NCI-H82 treated with DMSO at 0.1 percent for 48 hours (cell line): ENCODE measurements around the gene CGRRF1.

Source experiments
- DNase-seq: peaks from one replicate; lab custom pipeline; 2025; ENCODE audit not compliant: unreplicated experiment; lab: John Stamatoyannopoulos, UW

The CGRRF1 gene

DNA sequence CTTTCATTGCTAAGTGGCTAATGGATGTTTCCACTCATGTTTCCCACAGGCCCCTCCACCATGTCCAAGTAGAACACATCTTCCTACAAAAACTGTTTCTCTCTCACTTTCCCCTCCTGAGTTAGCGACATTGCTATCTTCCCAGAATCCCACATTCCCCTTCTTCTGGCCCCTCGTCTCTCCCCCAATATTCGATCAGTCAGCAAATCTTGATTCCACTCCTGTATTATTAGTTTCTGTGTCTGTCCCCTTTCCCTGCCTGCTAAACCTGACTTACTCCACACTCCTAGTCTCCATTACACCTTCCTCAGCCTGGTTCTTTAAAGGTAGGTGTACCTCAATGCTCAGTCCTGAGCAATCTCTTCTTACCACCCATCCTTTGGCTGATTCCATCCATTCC is 37.9 kb downstream of the CGRRF1 start:
- DNase-seq = no peak

DNA sequence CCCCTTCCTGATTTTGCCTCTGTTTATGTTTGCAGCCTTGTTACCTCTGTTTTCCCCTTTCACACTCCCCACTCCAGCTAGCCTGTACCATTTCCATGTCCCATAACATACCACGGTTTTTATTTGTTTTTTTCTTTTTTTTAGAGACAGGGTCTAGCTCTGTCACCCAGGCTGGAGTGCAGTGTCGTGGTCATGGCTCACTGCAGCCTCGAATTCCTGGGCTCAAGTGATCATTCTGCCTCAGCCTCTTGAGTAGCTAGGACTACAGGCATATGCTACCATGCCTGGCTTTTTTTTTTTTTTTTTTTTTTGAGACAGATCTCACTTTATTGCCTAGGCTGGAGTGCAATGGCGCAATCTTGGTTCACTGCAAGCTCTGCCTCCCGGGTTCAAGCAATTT is 38.8 kb downstream of the CGRRF1 start:
- DNase-seq = no peak

DNA sequence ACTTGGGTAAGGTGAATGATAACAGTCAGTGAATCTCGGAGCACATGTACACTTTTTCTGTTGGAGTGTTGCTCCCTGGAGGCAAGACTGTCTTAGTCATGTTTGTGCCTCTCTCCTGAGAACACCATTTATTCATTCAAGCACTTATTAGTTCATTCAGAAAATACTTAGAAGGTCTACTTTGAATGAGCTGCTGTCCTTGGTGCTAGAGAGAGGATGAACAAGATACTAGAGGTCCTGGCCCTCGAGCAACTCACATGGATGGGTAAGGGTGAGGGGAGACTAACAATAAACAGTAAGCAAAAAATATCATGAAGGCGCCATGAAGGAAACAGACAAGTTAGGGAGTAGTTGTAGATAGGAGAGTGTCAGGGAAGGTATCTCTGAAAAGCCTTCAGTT is 40.2 kb downstream of the CGRRF1 start:
- DNase-seq = no peak

DNA sequence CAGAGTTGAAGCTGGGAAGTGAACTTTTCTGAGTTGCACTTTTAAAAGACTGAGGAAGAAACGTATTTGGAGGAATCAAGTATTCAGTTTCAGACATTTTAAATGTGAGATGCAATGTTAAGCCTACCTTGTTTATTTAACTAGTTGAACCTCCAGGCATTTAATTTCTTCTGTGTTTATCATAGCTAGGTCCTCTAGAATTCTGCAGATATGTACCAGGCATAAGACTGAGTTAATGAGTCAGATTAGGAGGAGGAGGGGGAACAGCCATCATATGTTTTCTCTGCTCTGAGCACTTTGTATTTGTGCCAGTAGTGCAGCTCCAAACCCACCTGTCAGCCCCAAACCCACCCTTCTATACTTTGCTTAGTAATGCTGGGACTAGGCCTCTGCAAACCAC is 40.8 kb downstream of the CGRRF1 start:
- DNase-seq = no peak

DNA sequence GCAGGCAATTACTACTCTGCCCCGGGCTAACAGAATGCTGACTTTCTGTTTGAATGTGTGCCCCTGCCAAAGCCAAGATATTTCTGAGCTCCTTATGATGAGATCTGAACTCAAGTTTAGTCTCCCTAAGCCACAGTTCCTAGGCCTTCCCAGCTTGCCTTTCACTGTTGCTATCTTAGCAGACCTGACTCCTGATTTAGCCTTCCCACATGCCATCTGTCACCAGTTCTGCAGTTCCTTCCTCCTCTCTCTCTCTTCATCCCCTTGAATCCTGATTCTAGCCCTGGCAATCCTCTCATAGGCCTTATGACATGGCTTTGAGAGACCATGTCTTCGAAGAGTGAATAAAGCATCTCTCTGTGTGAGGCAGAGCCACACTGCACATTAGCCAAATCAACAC is 44.7 kb downstream of the CGRRF1 start:
- peak; percentile 62 for DNase-seq

DNA sequence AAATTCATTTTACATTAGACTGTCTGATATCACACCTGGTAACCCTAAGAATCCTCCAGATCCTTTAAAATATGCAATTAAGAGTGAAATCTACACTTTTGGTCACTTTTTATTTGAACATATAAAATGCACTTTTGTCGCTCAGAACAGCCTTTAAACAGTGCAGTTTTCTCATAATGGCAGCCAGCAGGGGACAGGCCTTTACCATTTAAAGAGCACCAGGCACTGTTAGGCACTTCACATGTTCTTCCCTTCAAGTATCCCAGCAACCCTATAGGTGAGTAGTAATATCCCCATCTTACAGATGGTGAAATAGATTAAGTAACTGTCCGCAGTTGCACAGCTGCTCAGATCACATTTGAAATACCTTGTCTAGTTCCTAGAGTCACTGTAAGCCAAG is 45.9 kb downstream of the CGRRF1 start:
- DNase-seq = no peak

DNA sequence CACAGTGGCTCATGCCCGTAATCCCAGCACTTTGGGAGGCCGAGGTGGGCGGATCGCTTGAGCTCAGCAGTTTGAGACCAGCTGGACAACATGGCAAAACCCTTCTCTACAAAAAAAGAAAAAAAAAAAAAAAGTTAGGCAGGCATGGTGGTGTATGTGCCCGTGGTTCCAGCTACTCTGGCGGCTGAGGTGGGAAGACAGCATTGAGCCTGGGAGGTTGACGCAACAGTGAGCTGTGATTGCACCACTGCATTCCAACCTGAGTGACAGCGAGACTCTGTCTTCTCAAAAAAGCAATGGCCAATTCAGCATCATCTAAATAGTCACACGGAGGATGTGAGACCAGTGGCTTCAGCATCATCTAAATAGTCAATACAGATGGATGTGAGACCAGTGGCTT is 46.8 kb downstream of the CGRRF1 start:
- DNase-seq = no peak

DNA sequence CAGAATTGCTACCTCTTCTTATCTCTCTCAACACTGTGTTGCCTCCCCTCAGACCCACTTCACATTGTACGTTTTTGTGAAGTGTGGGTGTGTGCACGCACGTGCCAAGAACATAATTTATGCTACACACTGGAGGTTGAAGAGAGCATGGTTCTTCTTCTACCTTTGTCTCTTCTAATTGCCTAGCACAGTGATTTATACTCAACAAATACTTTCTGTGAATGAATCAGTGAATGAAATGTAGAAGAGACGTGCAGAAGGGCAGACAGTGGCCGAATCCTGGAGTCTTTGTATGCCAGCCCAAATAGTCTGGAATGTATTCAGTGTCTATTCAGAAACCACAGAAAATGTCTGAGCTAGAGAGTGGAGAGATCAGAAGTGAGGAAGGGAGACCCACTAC is 52.6 kb downstream of the CGRRF1 start:
- no peak for DNase-seq

DNA sequence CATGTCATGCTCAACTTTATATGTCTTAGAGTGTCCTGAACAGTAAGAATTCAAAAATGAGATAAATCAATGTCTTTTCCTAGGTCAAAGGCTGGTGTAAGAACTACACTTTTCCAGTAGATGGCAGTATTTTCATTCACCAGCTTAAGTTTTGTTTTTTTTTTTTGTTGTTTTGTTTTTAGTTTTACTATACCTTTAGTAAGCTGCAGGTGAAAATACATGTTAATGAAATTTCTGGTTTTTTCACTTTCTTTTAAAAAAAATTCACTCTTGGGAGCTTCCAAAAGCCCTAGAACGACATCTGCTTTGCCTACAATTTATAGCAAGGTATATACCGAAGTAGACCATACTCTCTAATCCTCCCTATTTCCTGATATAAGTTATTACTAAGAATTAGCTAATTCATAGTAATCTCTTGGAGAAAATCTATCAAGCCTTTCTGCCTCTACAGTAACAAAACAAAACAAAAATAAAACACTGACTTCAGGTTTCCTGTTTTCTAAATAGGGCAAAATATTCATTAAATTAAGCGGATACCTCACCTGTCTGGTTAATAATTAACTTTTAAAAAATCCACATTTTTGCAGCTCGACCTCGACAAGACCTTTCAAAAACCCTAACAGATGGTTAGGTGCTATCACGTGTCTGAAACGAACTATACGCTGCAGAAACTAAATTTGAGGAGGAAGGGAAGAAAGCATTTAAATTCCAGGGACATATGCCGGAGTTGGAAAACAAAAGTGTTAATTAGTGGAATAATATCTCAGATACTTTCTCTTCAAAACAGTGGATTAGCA is 54.6 kb downstream of the CGRRF1 start:
- DNase-seq = no peak

DNA sequence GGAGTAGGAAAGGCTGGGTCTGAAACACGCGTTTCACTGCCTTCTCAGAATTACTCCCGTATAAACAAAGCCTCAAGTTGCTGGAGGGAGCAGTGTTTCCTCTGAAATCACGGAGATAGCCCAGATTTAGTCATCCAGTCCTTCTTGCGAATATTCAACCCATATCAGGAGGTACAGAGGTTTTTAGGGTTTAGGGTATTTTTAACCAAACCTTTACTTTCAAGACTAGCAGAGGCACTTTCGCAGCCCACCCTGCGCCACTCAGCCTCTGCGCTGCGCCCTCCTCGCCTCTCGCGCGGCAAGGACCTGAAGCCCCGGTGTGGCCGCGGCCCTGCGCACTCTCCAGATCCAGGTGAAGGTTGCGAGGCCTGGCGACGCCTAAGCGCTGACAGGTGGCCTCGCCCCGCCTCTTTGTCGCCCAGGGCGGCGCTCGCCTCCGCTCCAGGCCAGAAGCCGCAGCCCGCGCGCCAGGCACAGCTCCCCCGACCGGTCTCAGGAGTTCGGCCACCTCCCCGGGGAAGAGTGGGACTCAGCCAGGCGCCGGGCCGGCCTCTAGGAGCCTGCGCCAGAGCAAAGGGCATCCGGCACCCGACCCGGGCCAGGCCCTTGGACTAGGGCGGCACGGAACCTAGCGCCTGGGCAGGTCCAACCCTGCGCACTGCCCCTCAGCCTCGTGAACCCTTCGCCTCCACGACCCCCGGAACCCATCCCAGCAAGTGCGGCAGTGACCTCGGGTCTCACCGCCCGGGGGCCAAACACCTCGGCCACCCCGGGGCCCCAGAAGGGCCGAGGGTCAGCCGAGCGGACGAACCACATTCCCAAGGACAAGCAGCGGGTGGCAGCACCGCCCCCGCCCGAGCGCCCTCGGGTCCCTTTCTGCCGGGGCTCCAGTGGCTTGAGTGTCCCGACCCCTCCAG is 55.4 kb downstream of the CGRRF1 start:
- no peak for DNase-seq

DNA sequence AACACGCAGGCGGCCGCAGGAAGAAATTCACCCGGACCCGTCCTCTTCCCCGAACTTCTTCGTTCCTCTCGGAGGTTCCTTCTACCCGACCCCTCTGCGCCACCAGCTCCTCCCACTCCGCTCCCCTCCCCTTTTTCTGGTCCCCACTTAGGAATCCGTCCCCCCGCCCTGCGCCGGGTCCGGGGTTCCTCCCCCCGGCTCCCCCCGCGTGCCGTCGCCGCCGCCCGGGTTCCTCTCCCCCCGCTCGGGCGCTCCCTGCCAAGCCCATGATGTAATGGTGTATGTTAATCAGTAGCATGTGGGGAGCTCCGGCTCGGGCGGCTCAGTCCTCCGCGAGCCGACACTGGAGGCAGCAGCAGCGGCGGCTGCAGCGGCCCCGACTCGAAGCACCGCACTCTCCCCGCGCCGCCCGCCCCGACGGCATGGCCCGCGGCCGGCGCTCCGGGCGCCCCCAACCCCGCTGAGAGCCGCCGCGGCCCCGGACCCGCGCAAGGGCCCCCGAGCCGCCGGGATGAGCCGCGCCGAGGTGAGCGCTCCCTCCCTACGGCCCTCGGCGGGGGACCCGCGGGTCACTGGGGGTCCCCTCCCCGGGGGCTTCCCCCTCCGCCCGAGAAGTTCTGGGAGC is 56.2 kb downstream of the CGRRF1 start:
- DNase-seq = no peak

DNA sequence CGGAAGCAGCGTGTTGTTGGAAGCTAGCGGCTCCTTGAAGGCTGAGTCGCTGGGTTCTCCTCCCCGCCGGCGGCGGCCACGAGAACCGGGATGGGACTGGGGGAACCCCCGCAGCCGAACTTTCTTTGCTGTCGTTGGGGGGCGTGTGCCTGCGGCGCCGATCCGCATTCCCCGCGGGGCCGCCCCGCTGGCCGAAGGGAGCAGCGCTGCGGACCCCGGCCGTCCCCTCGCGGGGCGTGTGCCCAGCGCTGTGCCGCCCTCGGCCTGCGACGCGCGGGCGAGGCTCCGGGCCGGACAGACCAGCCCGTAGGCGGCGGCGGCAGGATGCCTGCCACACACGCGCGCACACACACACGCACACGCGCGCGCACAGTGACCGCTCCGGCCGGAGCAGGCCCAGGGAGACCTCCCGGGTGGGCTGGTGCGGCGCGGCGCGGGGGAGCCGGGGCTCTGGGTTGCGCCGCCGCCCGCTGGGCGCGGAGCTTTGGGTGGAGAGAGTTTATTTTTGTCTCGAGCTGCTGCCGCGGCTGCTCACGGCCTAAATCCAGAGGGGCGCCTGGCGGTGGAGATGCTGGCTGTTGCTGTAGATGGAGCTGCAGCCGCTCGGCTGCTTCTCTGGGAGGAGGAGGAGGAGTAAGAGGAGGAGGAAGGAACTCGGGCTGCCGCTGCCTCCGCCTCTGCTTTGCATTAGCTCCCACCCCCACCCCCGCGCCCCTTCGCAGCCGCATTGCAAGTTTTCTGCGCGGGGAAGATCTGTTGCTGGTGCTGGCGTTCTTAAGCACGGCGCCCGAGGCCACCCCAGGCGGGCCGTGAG is 56.9 kb downstream of the CGRRF1 start, which contains the start of gene SAMD4A:
SAMD4A (plus strand) TSS at position 719 of the 814 bp plus-strand sequence. CDS start 789 bp downstream, outside the sequence.
- no peak for DNase-seq

DNA sequence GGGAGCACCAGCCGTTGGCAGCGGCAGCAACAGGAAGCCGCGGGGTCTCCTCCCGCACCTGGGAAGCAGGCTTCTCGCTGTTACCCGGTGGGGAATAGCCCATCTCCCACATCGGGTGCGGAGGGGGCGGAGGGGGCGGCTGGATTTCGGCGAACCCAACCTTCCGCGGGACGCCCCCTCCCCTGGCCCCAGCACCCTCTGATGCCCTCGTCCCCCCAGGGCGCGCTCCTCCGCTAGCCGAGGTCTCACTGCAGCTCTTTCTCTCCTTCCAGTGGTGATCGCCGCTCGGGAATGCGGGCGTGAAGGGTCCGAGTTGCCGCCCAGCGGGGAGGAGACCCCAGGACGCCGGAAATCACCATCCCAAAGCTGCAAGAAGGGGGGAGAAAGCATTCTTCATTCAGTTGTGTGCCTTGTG is 57.5 kb downstream of the CGRRF1 start:
- DNase-seq = no peak

DNA sequence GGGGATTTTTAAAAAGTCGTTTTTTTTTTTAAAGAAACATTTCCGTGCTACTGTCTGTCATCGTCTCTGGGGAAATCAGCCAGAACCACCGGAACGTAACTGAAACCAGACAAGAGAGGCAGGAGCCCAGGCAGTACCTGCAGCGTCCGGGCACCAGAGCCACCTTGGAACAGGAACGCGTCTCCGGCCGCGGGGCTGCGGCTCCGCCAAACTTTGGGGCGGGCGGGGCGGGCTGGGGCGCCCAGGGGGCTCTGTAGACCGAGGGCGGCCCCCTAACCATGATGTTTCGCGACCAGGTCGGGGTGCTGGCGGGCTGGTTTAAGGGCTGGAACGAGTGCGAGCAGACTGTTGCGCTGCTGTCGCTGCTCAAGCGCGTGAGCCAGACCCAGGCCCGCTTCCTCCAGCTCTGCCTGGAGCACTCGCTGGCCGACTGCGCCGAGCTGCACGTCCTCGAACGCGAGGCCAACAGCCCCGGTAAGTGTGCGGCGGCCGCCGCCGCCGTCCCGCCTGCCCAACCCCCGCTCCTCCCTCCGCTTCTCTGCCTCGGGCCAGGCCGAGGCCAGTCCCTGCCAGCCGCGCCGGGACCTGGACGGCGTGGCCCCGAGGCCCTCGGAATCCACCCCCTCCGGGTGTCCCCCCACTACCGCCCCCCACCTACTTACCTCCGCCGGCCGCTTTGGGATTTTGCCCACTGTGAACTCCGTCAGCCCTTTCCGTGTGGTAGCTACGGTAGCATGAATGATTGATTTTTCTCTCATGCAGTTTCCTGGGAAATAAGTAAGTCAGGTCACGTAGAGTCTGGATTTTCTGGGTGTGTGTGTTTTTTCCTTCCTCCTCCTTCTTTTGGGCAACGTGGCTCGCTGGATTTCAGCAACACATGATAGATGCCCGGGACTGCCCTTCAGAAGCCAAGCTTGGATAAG is 58.2 kb downstream of the CGRRF1 start:
- DNase-seq = no peak

DNA sequence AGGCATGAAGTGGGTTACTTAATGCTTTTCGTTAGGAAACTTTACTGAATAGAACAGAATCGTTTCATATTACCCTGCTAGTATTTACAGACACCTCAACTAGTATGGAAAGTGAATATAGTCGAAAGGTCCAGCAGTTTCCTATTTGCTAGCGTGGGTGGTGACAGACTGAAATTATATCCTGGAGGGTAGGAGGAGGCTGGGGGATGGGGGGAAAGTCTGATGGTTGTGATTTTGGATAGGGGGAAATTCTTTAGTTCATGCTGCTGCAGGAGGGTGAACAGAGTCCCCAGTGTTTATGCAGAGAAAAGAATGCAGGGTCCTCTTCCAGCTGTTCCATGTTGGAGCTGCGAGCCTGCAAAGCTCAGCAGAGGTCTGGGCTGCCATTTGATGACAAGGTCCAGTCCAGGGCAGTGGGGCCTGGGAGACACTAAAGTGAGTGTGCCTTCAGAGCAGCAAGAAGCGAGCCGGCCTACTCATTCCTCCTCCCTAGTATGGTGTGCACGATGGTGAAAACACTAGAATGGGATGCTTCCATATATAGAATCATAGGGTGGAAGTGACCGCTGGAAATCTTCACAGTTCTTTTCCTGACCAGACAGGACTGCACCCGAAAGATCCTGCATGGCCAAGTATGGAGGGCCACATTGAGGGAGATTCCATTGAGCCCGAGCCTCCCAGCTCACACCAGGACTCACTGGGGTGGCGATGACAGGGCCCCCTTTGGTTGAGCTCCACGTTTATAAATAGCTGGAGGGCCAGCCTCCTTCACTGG is 59.3 kb downstream of the CGRRF1 start:
- DNase-seq = no peak

DNA sequence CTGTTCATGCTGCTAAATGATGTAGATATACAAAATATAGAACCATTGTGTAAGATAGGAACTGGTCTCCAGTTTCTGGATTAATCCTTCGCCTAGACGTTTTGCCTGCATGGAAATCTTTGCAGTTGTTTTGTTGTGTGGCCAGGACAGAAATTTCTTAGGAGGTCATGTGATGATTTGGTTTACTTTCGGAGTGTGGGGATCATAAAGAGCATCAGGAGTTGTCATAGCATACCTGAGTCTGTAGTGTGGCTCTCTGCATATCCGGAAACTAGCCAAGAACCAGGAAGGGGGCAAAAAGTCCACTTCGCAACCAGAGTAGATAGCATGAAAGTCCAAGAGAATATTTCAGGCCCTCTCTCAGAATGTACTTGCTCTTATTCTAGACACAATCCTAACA is 60.3 kb downstream of the CGRRF1 start:
- no peak for DNase-seq

DNA sequence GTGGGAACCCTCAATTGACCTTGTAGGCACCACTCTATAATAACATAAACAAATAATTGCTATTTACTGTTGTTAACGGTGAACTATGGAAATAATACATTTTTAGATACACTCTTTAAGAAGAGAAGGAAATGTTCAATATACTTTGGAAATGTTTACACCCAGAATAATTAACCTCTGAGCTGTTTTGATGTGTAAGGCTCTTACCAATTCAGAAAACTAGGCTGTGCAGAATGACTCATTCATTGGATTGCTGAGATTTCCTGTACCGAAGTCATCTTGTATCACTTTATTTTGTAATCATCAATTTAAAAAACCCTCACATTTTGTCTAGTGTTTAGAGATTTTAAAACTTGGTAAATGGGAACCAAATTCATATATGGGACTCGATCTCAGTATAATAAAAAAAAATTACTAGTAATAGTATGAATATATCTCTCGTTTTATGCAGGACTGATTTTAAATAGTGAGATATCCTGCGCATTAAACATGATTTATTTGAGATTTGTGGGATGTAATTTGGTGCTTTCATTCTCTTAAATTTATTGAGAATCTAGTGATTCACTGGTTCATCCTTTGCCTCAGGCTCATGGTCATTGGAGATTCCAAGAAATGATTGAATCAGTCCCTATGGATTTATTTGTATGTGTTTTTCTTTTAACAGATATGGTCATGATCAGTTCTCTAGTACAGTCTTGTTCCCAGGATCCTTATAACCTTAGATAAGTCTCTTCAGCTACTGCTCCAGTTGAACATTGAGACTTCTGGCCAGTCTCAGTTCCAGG is 61.1 kb downstream of the CGRRF1 start:
- no peak for DNase-seq

DNA sequence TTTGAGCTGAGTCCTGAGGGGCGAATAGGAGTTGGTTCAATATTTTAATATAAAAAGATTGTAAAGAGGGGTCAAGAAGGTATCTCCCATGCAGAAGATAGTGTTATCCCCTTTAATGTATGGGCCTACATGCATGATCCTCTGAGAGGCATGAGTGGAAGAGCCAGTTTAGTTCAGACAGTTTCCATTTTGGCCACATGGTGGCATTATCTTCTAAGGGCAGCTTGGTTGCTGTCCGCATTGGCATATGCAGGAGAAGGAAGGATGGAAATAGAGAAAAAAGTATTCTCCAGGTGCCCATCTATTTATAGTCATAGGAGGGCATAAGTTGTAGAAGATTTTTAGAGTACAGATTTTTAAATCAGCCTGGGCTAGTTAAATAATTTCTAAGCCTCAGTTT is 62.6 kb downstream of the CGRRF1 start:
- no peak for DNase-seq
